ENCODE measurements around the gene CROCC.
"Not testable (repeated sequence)": the region's sequence is repeated elsewhere in the genome, so short reads cannot be mapped to it uniquely, and the experiment has no call there.

Gene CROCC

DNA sequence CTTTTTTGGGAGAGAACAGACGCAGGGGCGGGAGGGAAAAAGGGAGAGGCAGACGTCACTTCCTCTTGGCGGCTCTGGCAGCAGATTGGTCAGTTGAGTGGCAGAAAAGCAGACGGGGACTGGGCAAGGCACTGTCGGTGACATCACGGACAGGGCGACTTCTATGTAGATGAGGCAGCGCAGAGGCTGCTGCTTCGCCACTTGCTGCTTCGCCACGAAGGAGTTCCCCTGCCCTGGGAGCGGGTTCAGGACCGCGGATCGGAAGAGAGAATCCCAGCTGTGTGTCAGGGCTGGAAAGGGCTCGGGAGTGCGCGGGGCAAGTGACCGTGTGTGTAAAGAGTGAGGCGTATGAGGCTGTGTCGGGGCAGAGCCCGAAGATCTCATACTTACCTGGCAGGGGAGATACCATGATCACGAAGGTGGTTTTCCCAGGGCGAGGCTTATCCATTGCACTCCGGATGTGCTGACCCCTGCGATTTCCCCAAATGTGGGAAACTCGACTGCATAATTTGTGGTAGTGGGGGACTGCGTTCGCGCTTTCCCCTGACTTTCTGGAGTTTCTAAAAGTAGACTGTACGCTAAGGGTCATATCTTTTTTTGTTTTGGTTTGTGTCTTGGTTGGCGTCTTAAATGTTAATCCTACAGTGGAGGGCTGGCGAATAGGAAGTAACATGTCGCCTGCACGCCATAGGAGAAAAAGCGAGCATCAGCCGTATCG, 26.0 kb upstream of the CROCC start, which contains the start of gene RNU1-2:
TSS of gene RNU1-2 (plus strand) at position 383 of the 718 bp plus-strand sequence.
- peak; percentile 75 to 78 for DNase-seq (ENCODE audit: low read depth in 2 of 2)

DNA sequence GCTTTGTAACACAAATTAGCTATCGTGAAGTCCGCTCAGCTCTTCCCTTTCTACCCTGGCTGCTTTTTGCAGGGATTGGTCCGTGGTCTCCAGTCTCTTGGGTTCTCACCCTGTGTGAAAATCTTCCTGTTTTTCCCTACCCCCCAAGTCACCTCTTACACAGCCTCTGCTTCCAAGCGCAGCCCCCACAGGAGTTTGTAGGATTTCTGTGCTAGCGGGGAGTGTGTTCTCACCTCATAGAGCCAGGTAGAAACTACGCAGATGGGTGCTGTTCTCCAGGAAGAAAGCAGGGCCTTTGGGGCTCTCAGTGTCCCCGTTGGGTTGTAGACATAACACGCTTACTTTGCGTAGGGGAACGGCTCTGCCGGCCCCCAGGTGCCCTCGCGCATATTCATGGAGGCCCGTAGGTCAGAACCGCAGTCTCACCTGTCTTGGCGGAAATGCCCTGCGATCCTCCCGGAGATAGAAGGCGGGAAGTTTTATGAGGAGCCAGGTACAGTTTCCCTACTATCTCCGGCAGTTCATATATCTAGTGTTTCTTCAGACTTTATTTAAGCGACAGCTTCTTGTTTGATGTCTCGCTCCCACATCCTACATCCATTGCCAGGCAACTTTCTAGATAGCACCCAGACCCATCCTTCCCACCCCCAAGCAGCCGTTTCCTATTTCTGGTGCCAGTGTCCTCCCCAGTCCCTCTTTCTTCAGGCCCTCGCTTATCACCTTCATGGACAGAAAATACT, 25.2 kb upstream of the CROCC start:
- DNase-seq (ENCODE audit: low read depth in 2 of 2) = peak; percentile 53 to 60

DNA sequence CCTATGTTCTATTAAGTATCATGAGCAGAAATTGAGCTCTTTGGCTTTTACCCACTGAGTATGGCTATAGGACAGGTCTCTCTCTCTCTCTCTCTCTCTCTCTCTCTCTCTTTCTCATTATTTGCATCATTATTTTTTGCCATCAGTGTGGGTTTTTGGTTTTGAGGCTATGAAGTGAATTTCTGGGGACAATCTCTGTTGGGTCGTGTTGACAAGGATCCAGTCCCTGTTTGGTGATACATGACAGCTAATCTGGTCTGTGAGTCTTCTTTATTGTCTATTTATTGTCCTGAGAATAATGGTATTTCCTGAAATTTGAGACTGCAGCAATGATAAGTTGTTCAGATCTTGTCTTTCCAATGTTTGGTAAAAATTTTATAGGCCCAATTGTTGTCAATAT, 24.1 kb upstream of the CROCC start:
- DNase-seq (ENCODE audit: low read depth in 2 of 2) = not testable (repeated sequence)

DNA sequence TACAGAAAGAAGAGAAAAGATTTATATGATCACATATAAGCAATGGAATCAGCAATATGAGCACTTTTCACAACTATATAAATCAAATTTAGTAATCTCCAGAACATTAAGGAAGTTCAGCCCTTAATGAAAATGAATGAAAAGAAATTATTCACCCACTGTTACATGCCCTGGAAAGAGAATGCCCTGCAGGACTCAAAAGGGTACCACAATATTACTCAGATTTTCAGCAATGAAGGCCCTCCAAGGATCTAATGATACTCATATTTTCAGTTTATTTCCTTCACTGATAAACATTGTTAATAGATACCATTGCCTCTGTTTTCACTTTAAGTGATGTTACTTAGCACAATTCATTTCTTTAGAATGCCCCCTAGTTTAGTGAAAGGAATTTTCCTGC, 23.4 kb upstream of the CROCC start:
- DNase-seq (ENCODE audit: low read depth in 2 of 2) = not testable (repeated sequence)

DNA sequence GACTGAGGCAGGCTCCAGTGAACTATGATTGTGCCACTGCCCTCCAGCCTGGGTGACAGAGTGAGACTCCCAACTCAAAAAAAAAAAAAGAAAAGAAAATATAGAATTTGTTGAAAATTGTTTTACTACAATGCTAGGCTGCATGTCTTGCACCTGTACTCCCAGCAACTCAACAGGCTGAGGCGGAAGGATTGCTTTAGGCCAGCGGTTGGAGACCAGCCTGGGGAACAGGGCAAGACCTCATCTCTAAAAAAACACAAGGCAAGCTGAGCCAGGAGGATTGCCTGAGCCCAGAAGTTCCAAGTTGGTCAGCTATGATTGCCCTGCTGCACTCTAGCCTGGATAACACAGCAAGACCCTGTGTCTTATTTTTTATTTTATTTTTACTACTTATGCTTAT, 22.7 kb upstream of the CROCC start:
- DNase-seq (ENCODE audit: low read depth in 2 of 2) = not testable (repeated sequence)

DNA sequence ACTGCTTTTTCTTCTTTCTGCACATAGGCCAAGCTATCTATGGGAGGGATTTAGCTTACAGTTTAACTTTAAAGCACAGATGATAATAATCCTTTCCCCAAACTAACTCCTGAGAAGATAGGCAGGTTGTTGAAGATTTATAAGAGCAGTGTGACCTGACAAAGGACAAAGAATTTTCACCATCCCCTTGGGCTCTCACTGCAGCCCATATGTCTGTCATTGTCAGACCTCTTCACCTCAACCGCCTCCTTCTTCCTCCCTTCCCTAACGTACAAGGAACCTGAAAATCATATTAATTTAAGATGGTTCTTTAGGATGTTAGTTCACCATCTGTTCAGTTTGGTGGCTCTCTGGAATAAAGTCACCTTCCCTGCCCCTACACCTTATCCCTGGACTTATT, 21.0 kb upstream of the CROCC start:
- no peak for DNase-seq (ENCODE audit: low read depth in 2 of 2)

DNA sequence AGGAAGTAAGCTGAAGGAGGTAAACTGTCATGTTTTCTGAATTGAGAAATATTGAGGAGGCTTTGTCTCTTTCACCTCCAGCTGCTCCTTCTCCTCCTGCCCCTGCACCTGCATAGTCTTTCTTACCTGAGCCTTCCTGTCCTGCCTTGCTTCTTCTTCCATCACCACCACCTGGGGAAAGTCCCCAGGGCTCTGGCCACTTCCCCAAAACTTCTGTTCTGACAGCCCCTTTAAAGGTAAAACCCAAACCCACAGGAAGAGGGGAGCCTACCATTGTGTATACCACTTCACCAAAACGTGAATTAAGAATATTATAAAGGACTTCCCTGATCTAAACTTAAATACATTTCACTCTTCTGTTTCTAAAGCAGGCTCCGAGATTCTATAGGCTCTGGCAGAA, 20.4 kb upstream of the CROCC start:
- not testable (repeated sequence) for DNase-seq (ENCODE audit: low read depth in 2 of 2)

DNA sequence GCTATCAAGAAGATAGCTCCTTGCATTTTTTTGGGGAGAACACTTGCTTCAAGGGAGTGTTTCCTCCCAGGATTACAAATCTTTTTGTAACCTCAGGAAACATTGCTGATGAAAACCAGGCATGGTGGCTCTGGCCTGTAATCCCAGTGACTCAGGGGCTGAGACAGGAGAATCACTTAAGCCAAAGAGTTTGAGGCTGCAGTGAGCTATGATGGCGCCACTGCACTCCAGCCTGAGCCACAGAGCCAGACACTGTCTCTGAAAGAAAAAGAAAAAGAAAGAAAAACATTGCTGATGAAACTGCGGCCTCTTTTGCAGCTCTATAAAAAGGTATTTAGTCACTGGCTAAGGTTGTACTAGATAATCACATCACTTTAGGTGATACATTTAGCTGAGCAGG, 18.7 kb upstream of the CROCC start:
- no peak for DNase-seq (ENCODE audit: low read depth in 2 of 2)

DNA sequence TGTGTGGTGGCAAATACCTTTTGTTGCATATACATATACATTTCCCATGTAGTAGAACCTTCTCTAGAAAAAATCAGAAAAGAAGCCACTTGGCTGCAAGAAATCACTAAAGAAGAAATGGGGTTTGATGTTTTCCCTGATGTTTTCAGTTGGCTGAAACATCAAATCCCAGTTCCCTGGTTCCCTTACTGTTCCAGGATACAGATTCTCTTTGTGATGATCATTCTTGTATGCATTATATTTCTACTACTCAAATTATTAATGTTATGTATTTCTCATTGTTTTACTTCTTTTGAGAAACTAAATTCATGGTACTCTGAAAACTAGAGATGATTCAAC, 18.3 kb upstream of the CROCC start:
- DNase-seq (ENCODE audit: low read depth in 2 of 2) = no peak

DNA sequence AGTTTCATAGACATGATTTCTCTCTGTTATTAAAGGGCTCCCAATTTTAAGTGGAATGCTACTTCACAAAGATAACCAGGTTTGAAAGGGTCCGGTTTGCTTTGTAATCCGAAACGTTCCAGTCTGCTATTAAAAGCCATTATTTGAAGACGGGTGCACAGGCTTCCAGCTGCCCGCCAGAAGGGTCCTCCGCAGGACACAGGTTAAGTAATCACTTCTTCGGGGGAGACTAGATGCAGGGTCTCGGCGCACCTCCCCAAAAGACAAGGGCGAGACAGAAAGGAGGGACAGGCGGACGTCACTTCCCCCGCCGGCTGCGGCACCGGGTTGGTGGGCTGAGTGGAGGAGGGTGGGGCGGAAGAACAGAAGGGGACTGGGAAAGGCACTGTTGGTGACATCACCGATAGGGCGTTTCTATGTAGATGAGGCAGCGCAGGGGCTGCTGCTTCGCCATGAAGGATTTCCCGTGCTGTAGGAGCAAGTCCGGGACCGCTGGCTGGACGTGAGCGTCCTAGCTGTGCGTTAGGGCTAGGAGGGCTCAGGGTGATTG, 17.1 kb upstream of the CROCC start:
- DNase-seq (ENCODE audit: low read depth in 2 of 2) = peak; percentile 99

DNA sequence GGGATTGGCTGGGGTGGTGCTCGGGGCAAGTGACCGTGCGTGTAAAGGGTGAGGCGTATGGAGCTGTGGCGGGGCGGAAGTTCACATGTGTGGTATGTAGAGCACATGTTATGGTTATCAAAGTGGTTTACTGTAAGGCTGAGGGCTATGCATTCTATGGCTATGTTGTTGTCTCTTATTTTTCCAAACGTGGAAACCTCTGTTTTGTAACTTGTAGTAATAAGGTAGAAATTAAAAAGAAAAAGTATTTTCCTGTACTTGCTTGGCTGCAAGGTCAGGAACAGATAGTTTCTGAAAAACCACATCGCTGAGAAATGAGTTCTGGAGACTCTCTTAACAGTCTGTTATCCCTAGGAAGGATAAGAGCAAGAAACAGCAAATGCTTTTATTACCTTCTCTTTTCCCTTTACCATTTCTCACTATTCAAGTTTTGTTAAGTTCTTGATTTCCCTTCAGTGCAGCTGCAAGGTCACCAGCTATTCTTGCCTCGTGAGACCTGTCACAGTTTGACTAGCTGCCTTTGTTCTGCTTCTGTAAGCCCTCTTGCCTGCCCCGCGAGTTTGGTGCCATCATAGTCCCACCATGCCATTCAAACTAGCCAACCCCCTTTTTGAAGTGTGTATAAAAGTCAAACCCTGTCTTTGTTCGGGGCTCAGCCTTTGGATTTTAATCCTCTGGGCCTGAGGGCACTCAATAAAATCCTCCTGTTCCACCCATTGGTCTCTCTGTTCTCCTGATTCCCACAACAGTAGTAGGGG, 16.4 kb upstream of the CROCC start:
- no peak for DNase-seq (ENCODE audit: low read depth in 2 of 2)

DNA sequence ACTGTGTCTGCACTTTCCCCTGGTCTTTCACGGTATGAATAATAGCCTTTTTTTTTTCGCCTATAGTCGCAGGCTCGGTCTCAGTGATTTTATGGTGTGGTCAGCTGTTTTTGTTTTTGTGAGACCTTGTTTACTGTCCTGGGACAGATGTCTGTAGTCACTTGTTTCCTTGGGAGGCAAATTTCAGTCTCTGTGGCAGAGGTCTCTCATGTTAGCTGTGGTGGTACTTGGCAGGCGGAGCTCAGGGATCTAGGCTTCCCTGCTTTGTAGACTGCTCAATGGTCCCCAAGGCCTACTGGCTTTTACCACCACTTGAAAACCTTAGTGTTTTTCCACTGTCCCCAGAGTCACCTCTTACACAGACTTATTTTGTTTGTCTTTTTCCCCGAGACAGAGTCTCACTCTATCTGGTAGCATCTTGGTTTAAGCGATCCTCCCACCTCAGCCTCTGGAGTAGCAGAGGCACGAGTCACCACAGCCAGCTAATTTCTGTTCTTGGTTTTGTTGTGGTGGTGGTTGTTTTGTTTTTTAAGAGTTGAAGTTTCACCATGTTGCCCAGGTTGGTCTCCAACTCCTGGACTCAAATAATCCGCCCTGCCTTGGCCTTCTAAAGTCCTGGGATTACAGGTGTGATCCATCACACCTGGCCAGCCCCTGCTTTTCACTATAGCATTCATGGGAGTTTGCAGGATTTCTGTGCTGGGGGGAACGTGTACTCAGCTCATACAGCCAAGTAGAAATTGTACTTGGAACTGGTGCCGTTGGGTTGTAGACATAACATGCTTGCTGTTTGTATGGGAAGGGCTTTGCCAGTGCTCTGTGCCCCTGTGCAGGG, 15.6 kb upstream of the CROCC start:
- DNase-seq (ENCODE audit: low read depth in 2 of 2) = no peak

DNA sequence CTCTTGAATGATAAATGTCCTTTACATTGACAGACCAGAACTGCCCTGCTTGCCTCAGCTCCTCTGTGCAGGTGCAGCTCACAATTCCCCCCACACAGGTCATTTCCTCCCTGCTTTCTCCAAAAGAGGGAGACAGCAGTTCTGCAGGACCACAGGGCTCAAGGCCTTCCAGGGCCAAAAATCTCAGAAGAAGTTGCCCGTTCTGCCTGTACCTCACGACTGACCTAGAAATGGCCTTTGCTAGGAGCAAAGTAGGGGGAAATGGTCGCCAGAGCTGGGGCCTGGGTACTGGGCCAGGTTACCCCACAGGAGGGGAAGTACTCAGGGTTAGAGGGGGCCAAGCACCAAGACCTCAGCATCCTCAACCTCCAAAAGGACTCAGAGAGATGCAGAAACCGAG, 14.9 kb upstream of the CROCC start:
- no peak for DNase-seq (ENCODE audit: low read depth in 2 of 2)

DNA sequence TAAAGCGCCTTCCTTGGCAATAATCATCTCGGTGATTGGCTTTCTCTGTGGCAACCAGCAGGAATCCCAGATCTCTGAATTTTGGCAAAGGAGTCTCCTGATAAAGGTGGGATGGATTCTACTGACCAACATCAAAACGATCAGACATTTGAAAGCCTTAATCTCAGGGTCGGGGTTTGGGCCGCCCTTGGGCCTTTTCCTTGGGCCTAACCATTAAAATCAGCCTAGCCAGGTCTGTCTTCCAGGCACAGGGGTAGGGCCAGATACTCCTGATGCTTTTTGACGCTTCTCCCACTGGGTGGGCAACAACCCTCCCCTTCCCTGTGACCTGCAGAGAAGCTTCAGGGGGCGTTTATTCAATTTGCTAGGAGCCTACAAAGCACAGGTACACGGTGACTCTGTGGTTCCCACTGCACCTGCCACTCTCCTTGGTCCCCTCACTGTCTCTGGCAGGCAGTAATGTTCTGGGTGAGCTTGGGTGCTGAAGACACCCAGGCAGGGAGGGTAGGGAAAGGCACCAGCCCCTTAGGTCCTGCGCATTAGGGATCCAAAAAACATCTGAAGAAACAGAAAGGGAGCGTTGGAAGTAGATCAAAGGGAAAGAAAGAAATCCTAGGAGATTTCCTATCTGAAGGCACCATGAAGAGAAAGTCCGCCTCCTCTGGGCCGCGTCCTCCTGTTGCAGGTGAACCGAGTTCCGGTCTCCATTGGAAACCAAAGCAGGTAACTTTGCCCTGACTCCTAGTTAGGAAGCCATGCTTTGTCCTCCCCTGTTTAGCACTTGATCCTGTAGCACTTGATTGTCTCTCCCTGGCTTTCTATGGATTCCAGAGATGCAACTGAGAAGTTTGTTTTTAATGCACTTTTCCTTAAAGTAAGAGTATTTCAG, 13.6 kb upstream of the CROCC start:
- no peak for DNase-seq (ENCODE audit: low read depth in 2 of 2)

DNA sequence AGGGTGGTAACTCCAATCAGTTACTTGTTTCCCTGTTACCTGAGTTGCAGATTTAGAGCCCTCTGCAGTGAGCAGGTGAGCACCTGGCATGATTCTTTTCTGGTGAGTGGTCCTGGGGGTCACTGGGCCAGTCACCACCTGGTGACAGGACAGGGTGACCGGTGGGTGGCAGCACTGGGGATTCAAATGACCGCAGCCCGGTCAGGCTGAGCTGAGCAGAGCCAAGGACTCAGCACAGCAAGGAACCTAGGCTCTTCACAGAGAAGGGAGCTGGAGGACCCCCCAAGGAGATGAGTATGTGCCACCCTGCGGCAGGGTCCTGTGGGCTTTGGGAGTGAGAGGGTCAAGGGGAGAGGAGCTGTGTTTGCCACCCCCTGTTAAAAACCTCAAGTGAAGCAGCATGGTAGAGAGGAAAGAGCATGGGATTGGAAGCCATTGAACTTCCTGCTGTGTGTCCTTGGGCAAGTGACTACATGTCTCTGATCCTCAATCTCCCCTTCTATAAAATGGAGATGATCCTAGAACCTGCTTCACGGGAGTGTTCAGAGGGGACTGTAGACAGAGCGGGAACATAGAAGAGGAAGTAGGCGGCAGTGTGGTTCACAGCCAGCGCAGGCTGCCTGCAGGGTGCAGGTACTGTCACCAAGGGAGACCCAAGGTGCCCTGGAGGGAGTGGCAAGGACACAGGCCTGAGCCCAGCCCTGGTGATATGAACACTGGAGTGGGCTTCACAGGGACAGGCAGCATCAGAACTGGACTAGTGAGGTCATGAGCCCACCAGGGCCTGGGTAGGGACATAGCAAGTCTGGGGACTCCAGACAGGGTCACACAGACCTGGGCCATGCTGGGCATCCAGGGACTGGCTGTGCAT, 9.6 kb upstream of the CROCC start:
- DNase-seq (ENCODE audit: low read depth in 2 of 2) = not testable (repeated sequence)

DNA sequence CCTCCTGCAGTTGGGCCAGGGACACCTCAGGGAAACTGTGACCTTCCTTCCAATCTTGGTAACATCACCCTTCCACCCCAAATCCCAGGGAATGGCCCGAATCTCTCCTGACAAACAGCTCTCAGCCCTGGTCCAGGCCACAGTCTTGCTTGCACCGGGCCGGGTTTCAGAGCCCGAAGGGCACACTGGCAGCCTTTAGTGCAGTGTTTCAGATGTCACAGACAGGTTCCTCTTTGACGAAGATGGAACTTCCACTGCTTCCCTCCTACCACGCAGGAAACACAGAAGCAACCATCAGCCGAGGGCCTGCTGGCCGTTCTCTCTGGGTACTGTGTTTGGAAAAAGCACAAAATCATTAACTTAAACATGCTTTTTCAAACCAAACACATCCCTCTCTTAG, 9.0 kb upstream of the CROCC start:
- not testable (repeated sequence) for DNase-seq (ENCODE audit: low read depth in 2 of 2)

DNA sequence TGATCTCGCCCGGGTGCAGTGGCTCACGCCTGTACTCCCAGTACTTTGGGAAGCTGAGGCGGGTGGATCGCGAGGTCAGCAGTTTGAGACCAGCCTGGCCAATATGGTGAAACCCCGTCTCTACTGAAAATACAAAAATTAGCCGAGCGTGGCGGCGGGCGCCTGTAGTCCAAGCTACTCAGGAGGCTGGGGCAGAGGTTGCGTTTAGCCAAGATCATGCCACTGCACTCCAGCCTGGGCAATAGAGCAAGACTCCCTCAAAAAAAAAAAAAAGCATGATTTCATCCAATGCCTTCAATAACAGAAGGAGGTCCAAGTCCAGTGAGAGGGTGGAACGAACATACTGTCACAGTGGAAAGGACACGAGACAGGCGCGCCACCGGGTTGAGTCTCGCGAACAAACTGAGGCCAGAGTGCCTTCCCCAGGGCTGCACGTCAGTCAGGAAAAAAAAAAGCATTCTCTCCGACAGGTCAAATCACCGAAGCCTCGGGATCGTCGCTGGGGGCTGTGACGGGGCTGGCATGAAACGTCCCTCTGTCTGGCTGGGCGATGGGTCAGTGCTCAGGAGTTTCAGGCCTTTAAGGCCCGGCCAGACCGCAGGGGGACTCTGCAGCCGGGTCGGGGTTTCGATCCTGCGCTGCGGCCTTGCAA, 8.4 kb upstream of the CROCC start:
- DNase-seq (ENCODE audit: low read depth in 2 of 2) = no peak

DNA sequence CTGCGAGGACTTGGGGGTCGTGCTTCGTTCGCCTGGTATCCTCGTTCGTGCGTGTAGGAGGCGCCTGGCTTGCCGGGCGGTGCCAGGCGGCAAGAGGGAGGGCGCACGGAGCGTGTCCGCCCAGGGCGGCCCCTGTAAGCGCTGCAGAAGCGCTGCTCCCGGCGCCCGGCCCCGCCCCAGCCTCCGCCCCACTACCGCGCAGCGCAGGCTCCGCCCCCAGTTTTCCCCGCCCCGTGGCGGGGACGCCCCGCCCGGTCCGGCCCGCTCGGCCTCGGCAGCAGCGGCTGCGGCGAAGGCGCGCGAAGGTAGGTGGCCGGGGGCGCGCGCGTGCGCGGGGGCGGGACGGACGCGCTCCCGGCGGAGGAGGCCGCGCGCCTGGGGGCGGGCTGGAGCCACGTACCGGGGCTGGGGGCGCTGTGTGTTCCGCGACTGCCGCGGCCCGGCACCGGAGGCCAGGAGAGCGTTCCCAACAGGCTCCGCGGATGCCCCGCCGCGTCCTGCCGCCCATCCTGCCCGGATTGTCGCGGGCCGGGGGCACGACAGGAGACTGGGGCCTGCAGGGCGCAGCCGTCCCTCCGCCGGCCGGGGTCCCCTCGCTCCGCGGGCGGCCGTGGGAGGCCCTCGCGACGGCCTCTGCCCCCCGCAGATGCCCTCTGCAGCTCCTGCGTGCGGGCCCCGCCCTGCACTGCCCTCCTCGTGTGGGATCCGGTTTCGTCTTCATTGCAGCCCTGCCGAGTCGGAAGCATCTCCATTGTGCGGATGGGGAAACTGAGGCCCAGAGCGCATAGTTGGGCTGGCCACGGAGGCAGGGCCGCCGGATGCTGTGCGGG, 7.7 kb upstream of the CROCC start:
- DNase-seq (ENCODE audit: low read depth in 2 of 2) = peak; percentile 82 to 95
